NOMO-1 treated with dmso at 0.1 percent for 144 hours (cell line): ENCODE measurements around the gene FGF8.
"Not testable (repeated sequence)": the region's sequence is repeated elsewhere in the genome, so short reads cannot be mapped to it uniquely, and the experiment has no call there.

Source experiments
- DNase-seq: peaks from one replicate; lab custom pipeline; 2025; ENCODE audit not compliant: unreplicated experiment; lab: John Stamatoyannopoulos, UW

FGF8 gene, protein sequence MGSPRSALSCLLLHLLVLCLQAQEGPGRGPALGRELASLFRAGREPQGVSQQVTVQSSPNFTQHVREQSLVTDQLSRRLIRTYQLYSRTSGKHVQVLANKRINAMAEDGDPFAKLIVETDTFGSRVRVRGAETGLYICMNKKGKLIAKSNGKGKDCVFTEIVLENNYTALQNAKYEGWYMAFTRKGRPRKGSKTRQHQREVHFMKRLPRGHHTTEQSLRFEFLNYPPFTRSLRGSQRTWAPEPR

DNA sequence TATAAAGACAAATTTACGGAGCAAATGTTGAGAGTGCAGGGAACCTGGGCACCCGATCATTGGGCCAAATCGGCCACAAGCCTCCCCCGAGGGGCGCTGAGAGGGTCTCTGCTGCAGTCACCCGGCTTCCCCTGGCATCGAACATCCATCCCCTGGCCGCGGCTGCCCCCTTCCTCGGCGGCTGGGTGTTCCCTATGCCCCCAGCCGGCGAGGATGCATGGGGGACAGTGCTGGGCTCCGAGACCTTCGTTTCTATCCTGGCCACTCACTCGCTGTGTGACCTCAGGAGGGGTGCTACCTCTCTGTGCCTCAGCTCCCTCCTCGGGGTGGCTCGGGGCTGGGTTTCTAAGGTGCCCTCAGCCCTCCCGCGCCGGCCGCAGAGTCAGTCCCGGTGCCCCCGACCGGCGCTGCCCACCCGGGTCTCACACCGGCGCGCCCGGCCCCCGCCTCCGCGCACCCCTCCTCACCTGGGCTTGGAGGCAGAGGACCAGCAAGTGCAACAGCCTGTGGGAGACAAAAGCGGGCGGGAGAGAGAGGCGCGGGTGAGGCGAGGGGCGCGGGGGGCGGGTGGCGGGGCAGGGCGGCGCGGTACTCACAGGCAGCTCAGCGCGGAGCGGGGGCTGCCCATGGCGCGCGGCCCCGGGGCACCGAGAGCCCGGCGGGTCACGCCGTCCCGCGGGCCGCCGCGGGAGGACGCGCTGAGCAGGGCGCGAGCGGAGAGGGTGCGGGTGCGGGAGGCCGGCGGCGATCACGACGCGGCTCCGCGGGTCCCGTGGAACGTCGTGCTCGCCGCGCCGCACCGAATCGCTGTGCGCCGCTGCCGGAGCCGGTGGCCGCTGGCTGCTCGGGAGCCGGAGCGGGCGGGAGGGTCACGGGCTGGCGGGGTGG, at the start of gene FGF8:
FGF8 (minus strand) TSS at position 842 of the 888 bp plus-strand sequence; CDS start at position 628, 214 bp downstream.
- DNase-seq = no peak

DNA sequence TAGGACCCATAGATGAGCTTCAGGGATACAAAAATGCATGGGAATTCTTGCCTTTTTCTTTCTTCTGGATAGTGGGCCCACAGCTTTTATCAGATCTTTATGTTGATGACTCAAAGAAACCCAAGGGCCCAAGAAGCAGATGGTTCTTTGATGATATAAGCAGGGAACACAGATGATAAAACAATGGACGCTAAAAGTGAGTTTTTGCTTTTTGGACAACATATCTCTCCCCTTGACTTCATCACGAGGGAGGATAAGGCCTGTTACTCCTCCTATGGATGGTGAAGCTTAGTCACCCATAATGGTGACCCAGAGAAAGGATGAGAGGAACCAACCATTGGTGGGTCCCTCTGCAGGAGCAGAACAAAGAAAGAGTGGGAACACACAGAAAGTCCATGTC, 48.8 kb upstream of the FGF8 start:
- no peak for DNase-seq

DNA sequence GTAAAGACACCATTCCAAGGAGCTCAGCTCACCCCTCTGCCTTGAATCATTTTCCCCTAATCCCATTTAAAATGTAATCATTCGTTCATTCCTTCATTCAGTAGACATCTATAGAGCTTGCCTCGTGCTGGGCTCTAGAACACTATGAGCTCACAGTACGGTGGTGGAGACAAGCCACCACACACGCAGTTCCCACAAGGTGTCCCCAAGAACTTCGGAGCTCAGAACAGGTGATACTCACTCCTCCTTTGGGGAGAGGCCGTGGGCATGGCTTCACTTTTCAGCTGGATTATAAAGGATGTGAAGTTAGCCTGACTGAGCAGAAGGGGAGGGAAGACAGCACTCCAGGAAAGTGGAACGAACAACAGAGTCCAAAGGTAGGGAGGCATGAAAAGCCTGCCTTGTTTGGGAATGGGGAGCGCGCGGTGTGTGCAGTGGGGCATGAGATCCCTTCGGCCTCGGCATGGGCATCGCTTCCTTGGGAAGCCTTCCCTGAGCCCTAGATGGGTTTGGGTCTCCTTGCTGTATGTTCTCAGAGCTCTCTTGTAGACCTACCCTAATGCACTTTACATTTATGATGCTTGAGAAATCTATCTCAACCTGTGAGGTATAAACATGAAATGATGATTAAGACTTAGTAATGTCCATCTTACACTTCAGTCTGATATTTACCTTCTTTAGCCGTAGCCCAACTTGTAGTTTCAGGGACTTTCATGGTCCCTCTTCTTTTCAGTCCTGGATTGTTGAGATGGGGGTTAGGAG, 43.1 kb upstream of the FGF8 start:
- no peak for DNase-seq

DNA sequence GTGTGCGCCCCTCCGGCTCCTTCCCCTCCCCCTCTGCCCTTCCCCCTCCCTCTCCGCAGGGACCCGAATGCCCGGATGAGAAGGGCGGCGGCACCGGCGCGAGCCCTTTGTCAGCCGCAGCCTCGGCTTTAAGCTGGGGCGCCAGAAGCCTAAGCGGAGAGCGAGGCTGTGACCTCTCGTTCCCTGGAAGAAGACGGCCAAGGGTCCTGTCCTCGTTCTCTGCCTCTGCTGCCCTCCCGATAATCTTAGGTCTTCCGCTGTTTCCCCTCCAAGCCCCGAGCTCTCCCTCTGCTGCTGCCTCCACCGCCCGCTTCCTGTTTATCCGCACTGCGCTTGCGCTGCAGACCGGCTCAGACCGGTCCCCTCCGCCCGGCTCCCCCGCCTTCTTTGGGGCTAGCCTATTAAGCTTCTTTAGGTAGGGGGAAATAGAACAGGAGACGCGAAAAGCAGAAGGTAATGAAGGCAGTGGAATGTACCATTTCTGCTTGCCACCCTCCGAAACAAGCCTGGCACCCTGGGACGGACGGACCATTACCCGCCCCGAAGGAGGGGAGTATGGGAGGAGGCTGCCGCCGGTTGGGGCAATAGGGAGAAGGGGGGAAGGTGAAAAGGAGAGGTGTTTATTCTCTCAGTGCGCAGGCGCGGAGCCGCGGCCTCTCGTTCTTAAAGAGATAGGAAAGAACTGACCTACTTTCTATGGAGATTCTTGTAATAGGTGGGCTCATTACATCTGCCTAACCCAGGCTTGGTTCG, 42.4 kb upstream of the FGF8 start, which contains the start of gene OGA:
OGA (minus strand) TSS at position 326 of the 753 bp plus-strand sequence. CDS start 422 bp downstream, outside the sequence.
- DNase-seq = peak; percentile 99

DNA sequence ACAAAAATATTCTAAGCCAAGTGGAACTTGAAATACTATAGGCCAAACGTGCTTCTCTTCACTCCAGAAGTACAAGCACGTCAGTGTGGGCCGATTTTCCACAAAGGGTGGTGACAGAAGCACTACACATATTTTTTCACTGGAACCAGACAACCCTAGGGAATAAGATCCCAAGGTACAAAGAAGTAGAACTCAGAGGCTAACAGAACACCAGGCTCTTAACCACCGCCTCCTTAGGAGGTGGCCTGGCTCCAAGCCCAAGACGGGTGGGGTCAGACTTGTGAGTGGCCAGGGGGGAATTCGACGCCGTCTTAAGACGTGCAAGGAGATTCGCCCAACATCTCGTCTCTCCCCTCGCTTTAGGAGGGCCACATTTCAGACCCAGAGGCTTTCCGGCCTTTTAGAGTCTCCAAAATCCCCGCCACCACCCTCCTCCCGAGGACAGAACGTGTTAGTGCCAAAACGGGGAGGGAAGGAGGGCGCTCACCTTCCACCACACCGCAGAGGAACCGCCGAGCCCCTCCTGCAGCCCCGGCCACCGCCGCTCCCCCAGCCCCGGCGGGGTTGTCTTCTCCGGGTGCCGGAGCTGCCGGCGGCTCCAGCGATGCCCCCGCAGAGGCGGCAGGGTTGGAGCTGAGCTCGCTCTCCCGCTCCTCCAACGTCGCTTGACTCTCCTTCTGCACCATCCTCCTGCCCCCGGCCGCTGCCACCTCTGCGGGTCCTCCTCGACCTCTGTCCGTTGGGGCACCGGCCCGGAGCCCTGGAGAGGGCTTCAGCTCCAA, 41.6 kb upstream of the FGF8 start:
- DNase-seq = peak; percentile 59

DNA sequence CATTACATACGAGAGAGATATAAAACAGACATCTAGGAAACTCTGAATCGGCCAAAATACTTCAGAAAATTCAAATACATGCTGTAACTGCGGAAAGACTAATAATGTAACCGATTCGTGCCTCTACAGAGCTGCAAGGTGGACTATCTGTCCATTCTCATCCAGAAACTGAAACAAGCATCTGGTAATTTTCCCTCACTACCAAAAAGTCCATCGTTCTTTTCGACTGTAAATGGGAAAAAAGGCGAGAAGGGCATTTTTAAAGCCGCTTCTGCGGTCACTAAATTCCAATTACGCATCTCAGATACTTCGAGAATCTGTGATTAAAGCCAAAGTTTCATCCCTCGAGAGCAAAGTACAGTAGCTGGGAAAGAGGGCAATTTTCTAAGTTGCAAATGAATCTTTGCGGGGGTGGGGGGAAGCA, 41.0 kb upstream of the FGF8 start:
- no peak for DNase-seq

DNA sequence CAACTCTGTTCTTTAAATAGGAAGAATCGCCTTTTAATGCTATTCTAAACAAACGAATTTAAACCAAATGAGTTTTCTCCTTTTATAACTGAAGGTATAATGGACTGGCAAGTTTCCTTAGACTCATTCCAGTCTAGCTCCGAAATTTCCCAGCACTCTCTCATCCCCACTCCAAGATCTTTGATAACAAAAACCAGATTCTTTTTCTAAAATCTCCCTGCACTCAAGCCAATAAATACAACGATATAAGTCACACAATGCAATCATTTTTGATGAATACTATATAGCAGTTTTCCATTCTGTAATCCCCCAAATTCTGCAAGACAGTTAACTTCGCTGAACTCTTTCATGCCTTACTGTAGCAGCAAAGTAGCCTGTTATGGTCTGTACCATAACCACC, 40.5 kb upstream of the FGF8 start:
- DNase-seq = no peak

DNA sequence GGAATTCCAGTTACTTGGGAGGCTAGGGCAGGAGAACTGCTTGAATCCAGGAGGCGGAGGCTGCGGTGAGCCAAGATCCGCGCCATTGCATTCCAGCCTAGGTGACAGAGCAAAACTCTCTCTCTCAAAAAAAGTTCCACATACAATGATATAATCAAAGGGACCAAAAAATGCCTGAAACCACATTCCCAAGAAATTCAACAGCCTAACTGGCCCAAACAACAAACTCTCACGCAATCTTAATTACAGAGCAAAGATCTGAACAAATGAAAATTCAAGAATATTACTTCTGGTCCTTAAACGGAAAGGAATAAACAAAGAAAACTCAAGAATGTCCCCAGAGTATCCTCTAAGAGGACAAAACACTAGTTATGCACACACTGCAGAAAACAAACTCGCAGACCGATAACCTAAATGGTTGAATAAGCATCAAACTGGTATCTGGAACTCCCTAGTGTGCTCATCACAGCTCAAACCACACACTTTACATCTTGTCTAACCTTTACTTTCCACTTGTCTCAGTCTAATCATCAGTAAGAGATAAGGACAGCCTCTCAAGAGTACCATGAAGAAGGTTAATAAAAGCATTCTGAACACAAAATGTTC, 38.7 kb upstream of the FGF8 start:
- DNase-seq = no peak

DNA sequence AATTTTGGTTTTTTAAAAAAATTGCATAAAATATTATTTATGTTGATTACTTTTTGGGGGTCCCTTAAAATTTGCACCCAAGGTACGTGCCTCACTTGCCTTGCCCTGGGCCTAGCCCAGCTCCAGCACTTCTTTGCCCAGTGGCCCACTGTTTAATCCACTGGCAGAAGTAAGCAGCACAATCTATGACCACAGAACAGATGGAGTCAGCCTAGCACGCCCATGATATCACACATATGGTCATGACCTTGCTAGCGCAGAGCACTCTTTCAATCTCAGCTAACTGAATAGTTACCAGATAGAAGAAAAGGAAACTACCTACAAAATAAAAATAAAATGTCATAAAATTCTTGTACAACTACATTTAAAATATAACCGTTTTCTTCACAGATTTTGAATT, 36.7 kb upstream of the FGF8 start:
- no peak for DNase-seq

DNA sequence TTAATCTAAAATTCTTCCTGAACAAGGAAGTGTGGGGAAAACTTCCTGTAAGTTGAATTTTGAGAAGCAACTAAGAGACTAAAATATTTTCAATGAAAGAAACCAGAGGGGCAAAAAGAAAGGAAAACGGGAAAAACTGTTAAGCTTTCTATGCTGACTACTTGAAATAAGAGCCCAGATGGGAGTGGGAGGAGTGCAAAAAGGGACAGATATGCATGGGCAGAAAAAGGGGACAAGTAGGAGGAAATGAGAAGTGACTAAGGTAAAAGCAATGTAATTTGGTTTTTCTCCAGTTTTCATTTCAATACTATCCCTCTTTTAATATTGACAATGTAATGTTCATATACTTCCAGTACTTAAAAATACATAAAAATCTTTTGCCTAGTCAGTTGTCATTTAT, 31.2 kb upstream of the FGF8 start:
- DNase-seq = no peak

DNA sequence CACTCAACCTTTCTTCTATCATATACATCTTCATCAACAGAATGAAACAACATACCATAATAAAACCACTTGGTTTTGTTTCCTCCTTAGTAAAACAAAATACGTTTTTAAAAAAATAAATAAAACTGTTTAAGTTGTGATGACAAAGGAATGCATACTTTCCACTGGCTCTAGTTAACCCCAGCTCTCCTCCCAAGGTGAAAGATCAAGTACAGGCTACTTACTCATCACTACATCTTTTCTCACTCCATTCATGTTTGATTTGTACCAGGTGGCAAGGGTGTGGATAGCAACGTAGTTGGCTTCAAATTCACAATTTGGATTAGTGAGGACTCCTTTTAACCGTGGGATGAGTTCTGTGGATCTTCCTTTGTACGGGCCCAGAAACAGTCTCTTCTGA, 27.6 kb upstream of the FGF8 start:
- DNase-seq = no peak

DNA sequence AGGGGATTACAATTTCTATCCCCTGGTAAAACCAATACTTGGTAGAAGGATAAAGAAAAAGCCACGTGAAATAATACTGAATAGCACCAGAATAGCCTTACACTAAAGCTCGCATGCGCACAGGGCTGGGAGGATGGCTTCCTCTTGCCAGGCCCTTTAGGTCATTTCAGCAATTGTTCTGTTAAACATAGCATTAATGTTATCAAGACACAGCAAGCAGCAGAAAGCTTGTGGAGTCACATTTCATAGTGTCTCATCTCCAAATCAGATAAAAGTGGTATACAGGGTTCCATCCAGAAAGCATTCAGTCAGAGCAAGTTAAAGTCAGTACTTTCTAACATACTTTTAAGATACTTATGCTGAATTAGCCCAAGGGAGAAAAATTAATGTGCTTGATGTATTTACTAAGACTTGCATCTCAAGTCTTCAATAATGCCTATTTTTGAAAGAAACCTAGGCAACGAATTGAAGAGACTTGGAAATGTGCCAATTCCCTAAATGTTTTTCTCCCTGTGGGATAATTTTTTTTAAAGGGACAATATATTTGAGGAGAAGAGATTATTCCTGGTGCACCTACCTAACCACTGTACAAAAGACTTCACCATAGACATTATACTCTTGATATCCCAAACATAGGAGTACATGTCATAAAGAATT, 21.6 kb upstream of the FGF8 start:
- DNase-seq = no peak

DNA sequence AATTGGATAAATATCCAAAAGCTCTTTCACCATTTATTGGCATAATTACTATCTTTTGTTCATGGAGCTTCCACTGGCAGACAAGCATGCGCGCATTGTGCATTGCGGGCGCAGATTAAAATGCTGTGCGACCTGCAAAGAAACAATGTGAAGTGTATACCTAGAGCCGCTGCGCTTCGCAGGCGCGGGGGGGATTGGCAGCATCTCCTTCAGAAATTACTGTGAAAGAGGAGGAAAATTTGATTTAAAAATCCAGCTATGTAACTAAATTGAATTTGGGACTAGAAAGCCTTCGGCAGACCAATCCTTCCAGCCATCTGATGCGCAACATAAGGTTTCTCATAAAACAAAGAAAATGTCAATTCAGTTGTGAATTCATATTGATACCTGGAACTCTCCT, 17.6 kb upstream of the FGF8 start:
- DNase-seq = no peak

DNA sequence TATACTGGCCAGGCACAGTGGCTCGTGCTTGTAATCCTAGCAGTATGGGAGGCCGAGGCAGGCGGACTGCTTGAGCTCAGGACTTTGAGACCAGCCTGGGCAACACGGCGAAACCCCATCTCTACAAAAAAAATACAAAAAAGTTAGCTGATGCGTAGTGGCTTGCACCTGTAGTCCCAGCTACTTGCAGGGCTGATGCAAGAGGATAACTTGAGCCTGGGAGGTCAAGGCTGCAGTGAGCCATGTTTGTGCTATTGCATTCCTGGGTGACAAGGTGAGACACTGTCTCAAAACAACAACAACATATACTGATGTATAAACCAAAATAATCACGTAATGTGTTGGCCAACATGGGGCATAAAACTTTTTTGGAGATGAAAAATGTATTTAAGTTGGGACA, 13.8 kb upstream of the FGF8 start:
- DNase-seq = no peak

DNA sequence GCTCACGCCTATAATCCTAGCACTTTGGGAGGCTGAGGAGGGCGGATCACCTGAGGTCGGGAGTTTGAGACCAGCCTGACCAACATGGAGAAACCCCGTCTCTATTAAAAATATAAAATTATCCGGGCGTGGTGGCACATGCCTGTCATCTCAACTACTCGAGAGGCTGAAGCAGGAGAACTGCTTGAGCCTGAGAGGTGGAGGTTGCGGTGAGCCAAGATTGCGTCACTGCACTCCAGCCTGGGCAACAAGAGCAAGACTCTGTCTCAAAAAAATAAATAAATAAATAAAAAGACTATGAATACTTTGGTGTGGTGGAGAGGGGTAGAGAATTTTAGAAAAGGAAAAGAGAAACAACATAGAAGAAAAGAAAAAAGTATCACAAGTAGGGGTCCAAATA, 13.3 kb upstream of the FGF8 start:
- DNase-seq = not testable (repeated sequence)

DNA sequence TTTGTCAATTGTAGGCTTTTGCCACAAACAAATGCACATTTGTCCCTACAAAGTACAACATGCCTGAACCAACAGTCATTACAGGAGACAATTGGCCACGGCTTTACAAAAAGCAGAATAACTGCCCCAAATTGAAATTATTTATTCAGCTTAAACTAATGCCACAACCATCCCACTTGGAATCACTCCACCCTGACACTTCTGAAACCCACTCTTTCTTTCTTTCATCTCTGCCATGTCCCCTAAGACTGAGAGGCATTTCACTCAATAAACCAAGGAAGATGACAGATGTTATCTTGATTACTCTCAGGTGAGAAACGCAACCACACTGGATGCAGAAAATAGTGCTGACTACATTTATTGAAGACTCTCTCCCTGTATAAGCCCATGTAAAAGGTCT, 9.9 kb upstream of the FGF8 start:
- no peak for DNase-seq

DNA sequence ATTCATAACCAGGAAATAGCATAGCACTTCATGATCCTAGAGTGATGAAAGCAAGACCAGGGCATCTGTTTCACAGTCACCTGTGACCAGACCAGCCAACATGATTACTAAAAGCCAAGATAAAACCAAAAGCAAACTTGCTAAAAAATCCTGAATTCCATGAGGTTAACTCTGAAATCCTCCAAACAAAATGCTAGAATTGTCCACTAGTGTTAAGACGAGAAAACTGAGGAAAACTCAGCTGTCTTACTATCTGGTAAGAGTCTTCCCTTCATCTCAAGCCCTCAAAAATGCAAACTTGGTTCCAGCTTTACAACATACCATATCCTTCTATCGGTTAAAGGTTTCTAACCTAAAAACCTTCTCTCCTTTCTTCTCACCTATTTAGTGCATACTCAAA, 8.6 kb upstream of the FGF8 start:
- DNase-seq = no peak

DNA sequence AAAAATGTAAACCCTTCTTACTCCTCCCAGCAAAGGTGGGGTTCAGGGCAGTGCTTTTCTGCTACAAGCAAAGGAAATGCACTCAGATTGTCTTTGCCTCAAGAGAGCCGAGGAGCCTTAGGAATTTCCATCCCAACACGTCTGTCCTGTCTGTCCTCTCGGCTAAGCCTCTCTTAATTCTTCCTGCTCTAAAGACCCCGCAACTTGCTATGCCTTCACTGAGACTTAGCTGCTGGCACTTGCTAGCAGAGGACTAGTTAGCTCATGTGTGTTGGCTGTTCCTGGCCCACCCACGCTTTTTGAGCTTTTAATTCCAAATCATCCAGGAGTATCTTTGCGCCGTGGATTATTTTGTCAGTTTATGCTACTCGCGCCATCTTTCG, 7.8 kb upstream of the FGF8 start:
- DNase-seq = no peak
